ENCODE measurements around the gene FGFR3.

DNA sequence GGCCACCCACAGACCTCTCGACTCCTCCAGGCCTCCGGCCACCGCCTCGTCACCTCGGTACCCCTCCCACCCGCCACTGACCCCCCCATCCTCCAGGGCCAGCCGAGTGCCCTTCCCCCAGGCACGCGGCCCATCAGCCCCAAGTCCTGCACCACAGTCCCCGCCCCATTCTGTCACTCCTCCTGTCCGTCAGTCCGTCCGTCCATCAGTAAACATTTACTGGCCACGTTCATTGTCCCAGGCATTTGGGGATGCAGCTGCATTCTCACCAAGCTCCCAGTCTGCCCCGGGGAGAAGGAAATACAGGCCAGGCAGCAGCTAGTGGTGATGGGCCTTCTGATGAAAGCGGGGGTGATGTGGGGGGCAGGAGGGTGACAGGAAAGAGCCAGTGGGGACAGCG, 35.3 kb upstream of the FGFR3 start:
- TF ChIP-seq, protein P1, sequence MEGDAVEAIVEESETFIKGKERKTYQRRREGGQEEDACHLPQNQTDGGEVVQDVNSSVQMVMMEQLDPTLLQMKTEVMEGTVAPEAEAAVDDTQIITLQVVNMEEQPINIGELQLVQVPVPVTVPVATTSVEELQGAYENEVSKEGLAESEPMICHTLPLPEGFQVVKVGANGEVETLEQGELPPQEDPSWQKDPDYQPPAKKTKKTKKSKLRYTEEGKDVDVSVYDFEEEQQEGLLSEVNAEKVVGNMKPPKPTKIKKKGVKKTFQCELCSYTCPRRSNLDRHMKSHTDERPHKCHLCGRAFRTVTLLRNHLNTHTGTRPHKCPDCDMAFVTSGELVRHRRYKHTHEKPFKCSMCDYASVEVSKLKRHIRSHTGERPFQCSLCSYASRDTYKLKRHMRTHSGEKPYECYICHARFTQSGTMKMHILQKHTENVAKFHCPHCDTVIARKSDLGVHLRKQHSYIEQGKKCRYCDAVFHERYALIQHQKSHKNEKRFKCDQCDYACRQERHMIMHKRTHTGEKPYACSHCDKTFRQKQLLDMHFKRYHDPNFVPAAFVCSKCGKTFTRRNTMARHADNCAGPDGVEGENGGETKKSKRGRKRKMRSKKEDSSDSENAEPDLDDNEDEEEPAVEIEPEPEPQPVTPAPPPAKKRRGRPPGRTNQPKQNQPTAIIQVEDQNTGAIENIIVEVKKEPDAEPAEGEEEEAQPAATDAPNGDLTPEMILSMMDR (IDR thresholded peaks at IDR 0.05) = no peak
- TF ChIP-seq POLR2A (IDR thresholded peaks at IDR 0.05) = no peak

Data from heart left ventricle (tissue), 13 donors.